Osteocyte (in vitro differentiated cells): ENCODE results near the gene SLC7A8. TPM values are rescaled to one million over a fixed set of nuclear protein-coding genes. Genes with fewer than 3 reads are reported as not detected.

Experiments
- DNase-seq: peaks from one replicate; pipeline ENCODE4 v3.0.0; 2021; ENCODE audit warnings: mixed read lengths; ENCODE audit not compliant: unreplicated experiment; ENCODE audit errors: extremely low spot score
- H3K27ac Mint-ChIP-seq: one replicate; pipeline ENCODE4 v1.8.0; 2021; ENCODE audit warnings: mild to moderate bottlenecking, mixed read lengths; ENCODE audit not compliant: unreplicated experiment
- H3K27me3 Mint-ChIP-seq: one replicate; pipeline ENCODE4 v1.8.0; 2021; ENCODE audit warnings: mixed read lengths; ENCODE audit not compliant: unreplicated experiment
- H3K36me3 Mint-ChIP-seq: one replicate; pipeline ENCODE4 v1.8.0; 2021; ENCODE audit warnings: mixed read lengths; ENCODE audit not compliant: unreplicated experiment
- H3K4me1 Mint-ChIP-seq: one replicate; pipeline ENCODE4 v1.8.0; 2021; ENCODE audit warnings: mixed read lengths; ENCODE audit not compliant: unreplicated experiment
- H3K4me3 Mint-ChIP-seq: one replicate; pipeline ENCODE4 v1.8.0; 2021; ENCODE audit warnings: mild to moderate bottlenecking, moderate library complexity, mixed read lengths; ENCODE audit not compliant: unreplicated experiment
- H3K9me3 Mint-ChIP-seq: one replicate; pipeline ENCODE4 v1.8.0; 2021; ENCODE audit warnings: mixed read lengths; ENCODE audit not compliant: unreplicated experiment
- total RNA-seq: library from RNA; stranded (reverse); gene quantifications from 2 replicates; pipeline ENCODE4 v1.2.1, GENCODE V29; 2021
- TF ChIP-seq, protein P1 (sequence below): fragments of 200-600 bp; sonication (generic); IDR thresholded peaks from 2 replicates; pipeline ENCODE4 v1.5.0; 2021; ENCODE audit warnings: antibody characterized with exemption, mild to moderate bottlenecking, moderate library complexity

The SLC7A8 gene
- total RNA-seq, 1 donor from 2014 or later = 0.75 TPM

DNA sequence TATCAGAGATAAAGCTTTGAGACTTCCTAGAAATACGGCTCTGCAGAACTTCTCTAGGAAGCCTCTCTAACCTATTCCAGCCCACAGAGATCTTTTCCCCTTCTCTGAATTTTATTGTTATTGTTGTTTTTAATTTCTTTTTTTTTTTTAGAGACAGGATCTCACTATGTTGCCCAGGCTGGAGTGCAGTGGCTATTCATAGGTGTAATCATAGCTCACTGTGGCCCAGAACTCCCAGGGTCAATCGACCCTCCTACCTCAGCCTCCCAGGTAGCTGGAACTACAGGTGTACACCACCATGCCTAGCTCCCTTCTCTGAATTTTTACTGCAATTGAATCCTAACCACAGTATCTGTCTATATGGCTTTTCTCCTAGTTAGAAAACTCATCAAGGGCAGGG lies 19.6 kb downstream of the SLC7A8 start:
- Mint-ChIP-seq H3K27ac (no peak overlapping the region), H3K27me3 (peaks cover 38% of the 10 kb centered on the region), H3K9me3 (no peaks in the 10 kb centered on the region), H3K4me1 (peaks cover 9% of the 10 kb centered on the region), H3K4me3 (no peak overlapping the region), H3K36me3 (no peaks in the 10 kb centered on the region)
- no peak for DNase-seq
- TF ChIP-seq, protein P1, sequence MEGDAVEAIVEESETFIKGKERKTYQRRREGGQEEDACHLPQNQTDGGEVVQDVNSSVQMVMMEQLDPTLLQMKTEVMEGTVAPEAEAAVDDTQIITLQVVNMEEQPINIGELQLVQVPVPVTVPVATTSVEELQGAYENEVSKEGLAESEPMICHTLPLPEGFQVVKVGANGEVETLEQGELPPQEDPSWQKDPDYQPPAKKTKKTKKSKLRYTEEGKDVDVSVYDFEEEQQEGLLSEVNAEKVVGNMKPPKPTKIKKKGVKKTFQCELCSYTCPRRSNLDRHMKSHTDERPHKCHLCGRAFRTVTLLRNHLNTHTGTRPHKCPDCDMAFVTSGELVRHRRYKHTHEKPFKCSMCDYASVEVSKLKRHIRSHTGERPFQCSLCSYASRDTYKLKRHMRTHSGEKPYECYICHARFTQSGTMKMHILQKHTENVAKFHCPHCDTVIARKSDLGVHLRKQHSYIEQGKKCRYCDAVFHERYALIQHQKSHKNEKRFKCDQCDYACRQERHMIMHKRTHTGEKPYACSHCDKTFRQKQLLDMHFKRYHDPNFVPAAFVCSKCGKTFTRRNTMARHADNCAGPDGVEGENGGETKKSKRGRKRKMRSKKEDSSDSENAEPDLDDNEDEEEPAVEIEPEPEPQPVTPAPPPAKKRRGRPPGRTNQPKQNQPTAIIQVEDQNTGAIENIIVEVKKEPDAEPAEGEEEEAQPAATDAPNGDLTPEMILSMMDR = no peak

DNA sequence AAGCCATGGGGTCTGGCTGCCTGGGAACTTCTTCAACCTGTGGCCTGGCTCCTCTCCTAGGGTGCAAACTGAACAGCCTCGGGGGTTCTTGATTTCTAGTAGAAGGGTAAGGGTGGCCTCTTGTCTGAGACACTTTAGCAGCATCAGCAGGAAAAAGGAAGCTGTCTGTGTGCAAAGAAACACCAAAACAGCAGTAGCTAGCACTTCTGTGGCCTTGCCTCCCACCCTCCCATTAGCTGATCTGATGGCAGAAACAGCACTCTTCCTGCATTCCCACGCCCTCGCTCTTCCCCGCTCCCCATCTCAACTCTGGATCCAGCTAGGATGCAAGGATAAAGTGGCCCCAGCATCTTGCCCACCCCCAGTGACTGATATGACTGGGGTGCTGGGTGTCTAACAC lies 20.7 kb downstream of the SLC7A8 start:
- no peak overlapping the region for H3K4me3 Mint-ChIP-seq

DNA sequence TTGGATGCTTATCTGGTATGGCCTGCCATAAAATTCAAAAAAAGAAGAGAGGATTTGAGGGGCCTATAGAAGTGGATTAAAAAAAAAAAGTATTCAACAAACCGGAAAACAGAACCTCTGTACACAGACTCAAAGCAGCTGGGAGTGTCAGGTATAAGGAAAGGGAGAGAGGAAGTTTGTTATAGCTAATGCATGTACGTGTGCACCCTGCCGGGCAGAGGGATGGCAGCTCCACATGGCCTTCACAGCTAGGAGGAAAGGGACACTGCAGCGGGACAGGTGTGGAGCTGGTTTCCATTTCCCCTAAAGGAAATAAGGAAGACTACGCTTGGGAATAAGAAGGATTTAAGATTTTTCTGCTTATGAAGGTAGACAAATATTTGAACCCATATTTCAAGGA lies 21.5 kb downstream of the SLC7A8 start:
- Mint-ChIP-seq H3K4me1 (peaks cover 9% of the 10 kb centered on the region), H3K4me3 (no peak overlapping the region), H3K9me3 (no peaks in the 10 kb centered on the region), H3K36me3 (no peaks in the 10 kb centered on the region), H3K27ac (no peak overlapping the region), H3K27me3 (peaks cover 36% of the 10 kb centered on the region)
- no peak for DNase-seq
- TF ChIP-seq, protein P1 = no peak

More for the DNA sequence above, 20.7 kb downstream of the SLC7A8 start:
- TF ChIP-seq, protein P1 = no peak
- Mint-ChIP-seq H3K4me1 (peaks cover 9% of the 10 kb centered on the region), H3K27me3 (peaks cover 33% of the 10 kb centered on the region), H3K9me3 (no peaks in the 10 kb centered on the region), H3K27ac (no peak overlapping the region), H3K36me3 (no peaks in the 10 kb centered on the region)
- no peak for DNase-seq

DNA sequence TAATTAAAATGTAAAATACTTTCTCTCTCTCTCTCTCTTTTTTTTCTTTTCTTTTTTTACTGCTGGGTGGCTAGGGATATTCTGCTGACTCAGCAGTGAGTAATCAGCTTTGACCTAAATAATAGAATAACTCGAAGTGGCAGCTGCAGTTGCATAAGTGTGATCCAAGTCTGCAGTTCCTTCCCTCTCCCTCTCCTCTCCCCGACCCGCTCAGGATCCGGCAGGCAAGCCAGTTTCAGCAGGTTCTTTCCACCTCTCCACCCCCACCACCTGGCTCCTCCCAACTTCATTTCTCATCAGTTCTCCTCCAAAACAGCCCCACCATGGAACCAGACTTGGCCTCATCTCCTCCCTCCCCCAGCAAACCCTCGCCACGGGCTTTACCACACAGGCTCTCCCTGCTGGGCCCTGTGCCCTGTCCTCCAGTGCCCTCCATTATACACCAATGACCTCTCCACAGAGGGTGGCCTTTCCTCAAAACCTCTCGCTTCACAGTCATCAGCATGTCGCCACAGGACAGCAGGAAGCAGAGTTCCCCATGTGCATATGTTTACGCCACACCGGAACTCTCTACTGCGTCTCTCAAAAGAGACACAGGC lies 22.4 kb downstream of the SLC7A8 start:
- TF ChIP-seq, protein P1 = no peak
- H3K4me1 Mint-ChIP-seq = peaks cover 9% of the 10 kb centered on the region
- H3K27ac Mint-ChIP-seq = peak overlapping the region; percentile 63
- H3K36me3 Mint-ChIP-seq = no peaks in the 10 kb centered on the region
- no peak overlapping the region for H3K4me3 Mint-ChIP-seq
- no peak for DNase-seq
- H3K9me3 Mint-ChIP-seq = no peaks in the 10 kb centered on the region
- H3K27me3 Mint-ChIP-seq = peaks cover 34% of the 10 kb centered on the region

DNA sequence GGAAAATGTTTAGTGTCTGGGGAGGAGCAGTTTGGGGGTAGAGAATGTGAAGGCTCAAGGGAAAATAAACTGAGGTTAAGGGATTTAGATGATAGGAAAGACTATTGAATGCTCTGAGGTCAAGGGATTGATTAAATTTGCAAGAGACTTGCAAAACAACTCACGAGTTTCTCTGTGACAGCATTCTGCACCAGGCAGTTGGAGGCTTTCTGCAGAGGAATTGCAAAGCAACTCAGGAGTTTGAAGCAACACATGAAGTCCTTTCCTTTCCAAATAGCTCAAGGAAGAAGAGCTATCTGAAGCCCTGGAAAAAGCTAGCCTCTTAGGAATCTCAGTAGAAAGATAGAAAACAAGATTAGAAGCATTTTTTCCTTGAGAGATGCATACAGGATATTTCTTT lies 23.9 kb downstream of the SLC7A8 start:
- Mint-ChIP-seq H3K4me1 (peaks cover 17% of the 10 kb centered on the region), H3K27ac (no peak overlapping the region), H3K4me3 (no peak overlapping the region), H3K27me3 (peaks cover 32% of the 10 kb centered on the region), H3K9me3 (no peaks in the 10 kb centered on the region), H3K36me3 (no peaks in the 10 kb centered on the region)
- TF ChIP-seq, protein P1 = no peak
- no peak for DNase-seq
